ENCODE data around the gene UQCR11.

The UQCR11 gene

DNA sequence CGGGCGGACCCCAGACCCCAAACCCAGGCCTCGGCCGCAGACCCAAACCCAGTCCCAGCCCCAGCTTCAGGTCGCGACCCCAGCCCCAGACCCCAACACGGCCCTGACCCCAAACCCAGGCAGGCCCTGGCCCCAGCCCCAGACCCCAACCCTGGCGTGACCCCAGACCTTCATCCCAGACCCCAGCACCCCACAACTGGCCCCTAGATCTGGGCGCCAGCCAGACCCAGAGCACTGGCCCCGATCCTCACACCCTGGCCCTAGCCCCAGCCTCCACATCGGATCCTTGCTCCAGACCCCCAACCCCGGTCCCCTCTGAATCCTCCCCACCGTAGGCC is 20.1 kb downstream of the UQCR11 start:
- DNase-seq = no peak

DNA sequence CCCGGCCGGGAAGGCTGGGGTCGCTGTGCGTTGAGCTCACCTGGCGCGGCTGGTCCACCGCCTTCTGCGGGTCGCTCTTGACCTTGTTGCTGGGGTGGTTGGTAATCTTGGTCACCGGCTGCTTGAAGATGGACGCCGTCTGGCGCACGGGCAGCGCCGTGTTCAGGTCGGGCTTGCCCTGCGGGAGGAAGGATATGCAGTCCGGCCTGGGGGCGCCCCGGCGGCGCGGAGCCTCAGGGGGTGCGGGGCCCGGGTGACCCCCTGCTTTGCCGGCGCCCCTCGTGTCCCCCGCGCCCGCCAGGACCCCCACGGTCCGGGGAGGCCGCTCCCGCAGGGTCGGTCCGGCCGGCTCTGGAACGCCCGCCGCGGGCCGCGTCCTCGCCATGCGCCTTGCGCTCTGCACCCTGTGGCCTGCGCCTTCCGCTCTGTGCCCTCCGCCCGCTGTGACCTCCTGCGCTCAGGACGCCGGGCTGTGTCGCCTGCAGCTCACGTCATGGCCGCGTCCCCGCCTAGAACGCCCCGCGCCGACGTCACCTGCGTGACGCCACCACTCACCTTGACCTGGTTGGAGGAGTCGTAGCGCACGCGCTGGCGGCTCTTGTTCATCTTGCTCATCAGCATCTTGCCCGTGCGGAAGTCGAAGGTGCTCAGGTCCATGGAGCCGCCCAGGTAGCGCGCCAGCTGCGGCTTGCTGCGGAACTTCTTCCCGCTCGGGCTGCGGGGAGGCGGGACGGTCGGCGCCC is 20.6 kb downstream of the UQCR11 start:
- DNase-seq = no peak

DNA sequence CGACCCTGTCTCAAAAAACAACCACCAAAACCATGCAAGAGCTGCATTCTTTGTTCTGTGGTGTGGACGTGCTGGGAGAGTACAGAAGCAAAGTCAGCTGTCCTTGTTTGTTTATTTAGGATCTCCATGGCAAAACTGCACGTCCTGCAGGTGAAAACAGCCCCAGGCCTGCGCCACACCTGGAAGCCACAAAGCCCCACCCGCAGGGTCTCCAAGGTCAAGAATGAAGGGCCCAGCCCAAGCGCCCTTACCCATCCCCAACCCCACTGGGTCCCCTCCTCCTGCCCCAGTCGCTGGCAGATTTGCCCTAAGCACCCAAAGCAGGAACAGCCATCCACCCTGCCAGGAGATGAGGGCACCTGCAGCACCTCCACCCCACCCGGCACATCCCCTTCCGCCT is 23.1 kb downstream of the UQCR11 start:
- no peak for DNase-seq

DNA sequence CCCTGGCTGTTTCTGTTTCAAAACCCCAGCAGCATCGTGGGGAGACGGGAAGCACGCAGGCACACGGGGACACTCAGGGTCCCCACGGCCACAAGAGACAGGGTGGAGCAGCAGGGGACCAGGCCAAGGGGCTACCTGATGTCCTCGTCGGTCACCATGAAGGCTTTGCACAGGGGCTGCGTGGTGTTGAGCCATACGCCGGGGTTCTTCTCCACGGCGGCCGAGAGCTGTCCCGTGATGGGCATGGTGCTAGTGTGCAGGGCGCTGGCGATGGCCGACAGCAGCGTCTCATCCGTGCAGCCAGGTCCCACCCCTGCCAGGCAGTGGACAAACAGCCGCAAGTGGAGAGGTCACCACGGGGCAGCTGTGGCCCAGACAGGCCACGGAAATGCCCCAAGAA is 24.3 kb downstream of the UQCR11 start:
- DNase-seq = no peak

DNA sequence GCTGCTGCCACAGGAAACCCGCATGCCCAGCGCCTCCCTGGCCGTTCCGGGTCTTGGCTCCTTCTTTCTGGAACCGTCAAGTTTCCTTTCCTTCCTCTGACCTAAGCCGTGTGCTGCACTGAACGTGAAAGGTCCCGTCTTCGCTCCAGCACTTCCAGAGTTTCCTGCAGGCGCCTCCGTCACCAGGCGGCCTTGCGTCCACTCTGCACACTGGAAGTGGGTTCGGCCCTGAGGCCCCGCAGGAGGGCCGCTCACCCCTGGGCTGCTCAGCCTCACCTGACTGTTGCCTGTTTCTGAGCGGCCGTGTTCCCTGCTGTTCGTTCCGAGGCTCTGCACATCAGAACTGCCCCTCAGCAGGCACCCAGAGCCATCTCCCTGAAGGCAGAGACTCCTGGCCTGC is 24.9 kb downstream of the UQCR11 start:
- DNase-seq = no peak

DNA sequence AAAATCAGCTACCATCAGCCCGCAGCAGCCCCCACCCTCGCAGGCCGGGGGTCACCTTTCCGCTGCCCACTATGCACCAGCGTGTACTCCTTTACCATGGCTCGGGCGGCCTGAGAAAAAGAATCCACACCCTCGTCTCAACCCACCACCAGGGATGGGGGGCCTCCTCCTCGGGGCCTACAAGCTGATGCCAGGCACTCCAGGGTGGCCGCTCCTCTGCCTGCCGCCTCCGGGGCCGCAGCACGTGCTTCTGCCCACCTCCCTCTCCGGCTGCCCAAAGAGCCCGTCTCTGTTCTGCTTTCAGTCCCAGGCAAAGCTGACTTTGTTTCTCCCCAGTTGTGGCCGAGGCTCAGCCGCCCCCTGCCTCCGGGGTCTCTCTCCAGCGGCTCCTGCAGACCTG is 26.0 kb downstream of the UQCR11 start:
- no peak for DNase-seq

DNA sequence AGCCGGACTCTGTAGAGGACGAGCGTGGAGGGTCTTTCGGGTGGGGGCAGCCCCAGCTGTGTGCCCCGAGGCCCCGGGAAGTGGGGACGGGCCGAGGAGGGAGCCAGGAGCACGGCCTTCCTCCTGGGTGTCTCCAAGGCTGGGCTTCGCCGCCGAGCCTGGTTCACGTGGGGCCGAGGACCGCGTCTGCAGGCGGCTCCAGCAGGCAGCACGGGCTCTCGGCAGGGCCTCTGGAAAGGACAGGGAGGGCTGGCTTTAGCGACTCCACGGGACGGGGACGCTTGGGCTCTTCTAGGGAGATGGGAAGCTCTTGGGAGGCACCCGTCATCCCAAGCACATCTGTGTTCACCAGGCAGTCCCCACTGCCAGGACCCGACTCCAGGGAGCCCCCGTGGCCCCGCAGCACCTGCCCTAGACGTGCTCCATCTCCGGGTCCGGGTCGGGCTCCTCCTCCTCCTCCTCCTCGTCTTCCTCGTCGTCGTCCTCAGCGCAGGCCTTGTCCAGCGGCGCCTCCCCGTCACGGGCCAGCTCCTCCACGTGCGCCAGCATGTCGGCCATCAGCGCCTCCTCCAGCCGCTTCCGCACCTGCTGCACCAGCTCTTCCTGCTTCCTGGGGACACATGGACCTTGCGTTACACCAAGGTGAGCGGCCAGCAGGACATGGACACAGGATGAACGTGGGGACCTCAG is 27.2 kb downstream of the UQCR11 start:
- DNase-seq = no peak

DNA sequence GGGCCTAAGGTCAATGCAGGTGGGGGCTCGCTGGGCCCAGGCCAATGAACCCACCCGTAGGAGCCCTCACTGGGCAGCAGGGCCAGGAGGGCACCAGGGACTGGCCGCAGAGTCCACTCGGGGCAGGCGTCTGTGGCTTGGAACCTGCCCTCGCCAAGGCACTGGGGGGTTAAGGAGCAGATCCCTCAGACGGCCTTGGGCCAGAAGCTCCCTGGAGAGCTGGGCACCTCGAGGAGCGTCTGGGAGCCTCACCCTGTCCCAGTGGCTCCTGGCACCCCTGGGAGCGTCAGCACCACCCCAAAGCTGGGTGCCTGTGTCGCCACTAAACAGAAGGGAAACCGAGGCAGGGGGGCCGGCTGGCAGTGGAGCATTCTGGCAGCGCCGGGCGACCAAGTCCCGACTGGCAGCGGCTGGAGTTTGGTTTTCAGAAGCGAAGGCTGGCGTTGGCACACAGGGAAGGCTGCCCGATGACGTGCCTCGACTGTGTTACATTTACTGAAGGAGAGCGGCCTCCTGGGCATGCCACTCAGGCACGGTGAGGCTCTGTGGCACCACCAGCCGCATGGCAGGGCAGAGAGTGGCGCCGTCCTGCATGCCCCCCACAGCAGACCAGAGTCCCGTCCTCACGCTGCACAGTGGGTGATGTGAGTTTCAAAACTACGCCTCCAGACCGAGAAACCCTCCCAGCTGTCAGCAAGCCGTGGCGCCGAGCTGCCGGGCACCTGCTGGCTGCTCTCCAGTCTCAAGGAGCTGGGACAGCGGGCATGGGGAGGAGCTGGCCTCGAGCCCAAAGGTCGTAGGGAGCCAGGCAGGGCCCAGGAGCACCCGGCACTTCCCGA is 28.0 kb downstream of the UQCR11 start:
- DNase-seq = no peak

DNA sequence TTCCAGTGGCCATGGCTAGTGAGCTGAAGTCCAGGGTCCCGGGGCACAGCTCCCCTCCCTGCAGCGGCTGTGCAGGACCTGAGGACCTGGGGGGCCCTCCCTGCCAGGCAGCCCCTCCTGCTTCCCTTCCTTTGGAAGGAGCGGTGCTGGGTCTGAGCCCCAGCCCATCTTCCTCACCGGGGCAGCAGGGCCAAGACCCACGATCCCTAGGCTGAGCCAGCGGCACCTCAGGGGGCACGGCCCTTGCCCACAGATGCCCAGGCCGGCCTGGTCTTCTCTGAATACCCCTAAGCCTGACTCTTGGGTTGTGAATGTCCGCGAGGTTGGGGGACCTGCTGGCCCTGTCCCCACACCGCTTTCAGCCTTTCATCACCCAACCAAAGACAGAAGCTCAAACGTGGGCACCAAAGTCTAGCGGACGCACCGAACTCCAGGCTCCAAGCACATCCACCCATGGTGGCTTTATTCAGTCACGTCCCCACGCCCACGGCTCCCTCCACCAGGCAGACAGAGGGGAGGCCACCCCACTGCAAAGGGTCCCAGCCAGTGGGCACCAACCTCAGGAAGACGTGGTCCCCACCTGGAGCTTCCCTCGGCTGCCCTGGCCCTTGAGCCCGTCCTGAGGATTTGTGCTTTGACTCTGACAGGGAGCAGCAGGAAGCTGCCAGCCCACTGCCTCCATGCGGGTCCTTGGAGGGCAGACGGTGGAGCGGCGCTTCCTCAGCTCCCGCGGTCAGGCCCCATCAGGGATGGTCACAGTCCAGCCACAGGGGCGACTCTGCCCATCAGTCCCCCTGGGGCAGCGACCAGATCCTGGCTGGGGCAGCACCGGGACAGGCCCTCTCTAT is 28.8 kb downstream of the UQCR11 start:
- DNase-seq = no peak

DNA sequence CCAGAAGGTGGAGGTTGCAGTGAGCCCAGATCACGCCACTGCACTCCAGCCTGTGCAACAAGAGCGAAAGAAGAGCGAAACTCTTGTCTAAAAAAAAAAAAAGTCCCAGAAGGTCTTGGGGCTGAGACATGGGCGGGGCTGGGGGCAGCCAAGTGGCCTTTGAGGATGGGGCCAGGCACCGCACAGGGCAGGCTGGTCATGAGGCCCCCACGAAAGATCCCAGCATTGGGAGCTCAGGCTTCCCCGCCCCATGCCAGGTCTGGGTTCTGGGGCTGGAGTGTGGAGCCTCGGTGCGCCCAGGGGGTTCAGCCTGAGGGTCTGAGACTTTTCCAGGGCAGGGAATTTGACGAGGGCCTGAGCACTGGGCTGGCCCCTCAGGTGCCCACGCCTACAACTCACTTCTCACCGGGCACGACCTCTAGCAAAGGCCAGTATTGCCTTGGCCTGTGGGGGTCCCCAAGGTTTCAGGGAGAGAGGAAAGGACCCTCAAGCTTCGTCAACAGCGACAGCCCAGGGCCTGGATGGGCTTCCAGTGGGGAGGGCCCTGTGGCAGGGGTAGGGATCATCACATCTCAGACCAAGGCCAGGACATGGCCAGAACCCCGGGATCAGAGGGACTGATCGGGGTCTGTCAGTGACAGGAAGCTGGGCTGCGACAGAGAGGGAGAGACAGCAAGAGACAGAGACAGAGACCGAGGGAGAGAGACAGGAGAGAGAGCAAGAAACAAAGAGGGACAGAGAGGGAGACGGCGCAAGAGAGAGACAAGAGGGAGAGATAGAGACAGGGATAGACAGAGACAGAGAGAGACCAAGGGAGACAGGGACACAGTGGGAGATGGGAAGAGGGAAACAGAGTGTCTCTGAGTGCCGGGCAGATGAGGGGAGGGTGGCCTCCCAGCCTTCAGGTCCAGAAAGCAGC is 29.7 kb downstream of the UQCR11 start:
- DNase-seq = no peak

DNA sequence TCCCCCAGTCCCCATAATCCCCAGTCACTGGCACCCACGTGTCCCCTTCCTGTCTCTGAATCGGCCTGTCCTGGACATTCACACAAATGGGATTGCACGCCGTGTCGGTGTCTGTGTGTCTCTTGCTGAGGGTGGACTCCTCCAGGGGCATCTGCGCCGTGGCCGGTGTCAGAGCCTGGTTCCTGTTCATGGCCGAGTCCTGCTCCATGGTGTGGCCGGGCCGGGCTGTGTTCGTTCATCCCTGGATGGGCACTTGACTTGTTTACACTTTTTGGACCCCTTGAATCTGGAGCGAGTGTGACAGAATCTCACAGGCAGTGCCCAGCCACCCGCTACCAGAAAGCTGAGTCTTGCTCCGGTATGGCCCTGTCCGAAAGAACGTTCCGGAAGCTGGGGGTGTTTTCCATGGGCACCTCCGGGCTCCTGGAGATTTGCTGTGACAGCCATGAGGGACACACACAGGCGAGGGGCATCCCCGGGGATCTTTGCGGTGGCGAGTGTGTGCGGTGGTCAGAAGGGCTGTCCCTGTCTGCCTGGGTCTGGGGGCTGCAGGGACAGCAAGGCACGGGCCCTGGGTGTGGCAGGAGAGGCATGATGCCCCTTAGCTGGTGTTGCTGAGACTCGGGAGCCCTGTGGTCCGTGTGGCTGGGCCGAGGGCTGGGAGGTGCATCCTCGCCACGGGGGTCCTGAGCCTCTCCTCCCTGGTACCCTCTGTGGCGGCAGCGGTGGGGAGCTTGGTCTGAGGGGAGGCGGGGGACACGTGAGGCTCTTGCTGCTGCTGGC is 30.7 kb downstream of the UQCR11 start:
- DNase-seq = no peak

DNA sequence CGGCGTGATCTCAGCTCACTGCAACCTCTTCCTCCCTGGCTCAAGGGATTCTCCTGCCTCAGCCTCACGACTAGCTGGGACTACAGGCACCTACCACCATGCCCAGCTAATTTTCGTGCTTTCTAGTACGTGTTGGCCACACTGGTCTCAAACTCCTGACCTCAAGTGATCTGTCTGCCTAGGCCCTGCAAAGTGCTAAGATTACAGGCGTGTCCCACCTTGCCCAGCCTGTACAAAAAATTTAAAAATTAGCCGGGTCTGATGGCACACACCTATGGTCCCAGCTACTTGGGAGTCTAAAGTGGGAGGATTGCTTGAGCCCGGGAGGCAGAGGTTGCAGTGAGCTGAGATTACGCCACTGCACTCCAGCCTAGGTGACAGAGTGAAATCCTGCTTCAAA is 32.5 kb downstream of the UQCR11 start:
- no peak for DNase-seq

DNA sequence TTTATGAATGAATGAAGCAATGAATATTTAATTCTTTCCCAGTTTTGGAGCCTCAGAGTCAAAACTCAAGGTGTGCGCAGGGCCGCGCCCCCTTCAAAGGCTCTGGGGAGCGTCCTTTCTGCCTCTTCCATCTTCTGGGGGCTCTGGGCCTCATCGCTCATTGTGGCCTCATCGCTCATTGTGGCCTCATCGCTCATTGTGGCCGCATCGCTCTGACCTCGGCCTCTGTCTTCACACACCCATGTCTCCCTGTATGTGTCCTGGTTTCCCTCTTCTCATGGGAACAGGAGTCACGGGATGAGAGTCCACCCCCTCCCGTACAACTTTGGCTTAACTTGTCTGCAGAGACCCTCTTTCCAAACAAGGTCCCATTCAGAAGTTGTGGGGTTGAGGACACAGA is 33.9 kb downstream of the UQCR11 start:
- no peak for DNase-seq

DNA sequence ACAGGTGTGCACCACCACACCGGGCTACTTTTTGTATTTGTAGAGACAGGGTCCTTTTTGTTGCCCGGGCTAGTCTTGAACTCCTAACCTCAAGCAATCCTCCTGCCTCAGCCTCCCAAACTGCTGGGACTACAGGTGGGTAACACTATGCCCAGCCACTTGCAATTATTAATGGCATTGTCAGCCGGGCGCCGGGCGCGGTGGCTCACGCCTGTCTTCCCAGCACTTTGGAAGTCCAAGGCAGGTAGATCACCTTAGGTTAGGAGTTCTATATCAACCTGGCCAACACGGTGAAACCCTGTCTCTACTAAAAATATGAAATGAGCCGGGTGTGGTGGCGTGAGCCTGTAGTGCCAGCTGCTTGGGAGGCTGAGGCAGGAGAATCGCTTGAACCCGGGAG is 34.4 kb downstream of the UQCR11 start:
- DNase-seq = no peak

DNA sequence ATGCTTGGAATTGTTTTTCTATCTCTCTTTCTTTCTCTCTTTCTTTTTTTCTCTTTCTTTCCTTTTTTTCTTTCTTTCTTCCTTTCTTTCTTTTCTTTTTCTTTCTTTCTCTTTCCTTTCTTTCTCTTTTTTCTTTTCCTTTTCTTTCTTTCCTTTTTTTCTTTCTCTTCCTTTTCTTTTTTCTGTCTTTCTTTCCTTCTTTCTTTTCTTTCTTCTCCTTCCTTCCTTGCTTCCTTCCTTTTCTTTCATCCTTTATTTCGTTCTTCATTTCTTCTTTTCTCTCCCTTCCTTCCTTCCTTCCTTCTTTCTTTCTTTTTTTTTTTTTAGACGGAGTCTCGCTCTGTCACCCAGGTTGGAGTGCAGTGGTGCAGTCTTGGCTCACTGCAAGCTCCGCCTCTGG is 35.3 kb downstream of the UQCR11 start:
- DNase-seq = no peak

DNA sequence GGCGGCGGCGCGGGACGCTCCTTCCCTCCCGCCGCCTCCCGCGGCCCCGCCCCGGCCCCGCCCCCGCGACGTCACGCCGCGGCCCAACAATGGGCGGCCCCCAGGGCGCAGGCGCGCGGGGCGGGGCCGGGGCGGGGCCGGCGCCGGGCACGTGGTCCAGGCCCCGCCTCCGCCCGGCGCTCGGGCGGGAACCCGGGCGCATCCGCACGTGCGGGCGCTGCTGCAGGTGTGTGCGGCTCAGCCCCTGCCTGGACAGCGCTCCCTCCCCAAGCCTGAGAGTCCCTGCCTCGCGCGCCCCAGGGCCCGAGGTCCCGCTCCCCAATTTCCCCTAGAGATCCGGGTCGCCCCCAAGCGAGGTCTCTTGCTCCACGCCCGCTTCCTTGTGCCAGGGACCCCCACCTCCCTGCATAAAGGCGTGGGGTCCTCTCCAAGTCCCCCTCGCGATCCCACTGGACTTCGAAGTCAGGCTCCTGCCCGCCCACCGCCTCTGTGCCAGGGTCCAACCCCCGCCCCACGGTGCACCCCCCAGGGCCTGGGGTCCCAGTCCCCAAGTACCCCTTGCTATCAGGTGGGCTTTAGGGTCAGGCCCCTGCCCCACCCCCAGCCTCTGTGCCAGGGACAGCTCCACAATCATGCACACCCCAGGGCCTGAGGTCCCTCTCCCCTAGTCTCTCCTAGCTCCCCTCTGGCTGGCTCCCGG is 36.8 kb downstream of the UQCR11 start, which contains the start of gene MEX3D:
Gene MEX3D, minus strand, starts transcription at position 6 of the 700 bp plus-strand sequence. CDS start 267 bp downstream, outside the sequence.
- peak; percentile 79 for DNase-seq

DNA sequence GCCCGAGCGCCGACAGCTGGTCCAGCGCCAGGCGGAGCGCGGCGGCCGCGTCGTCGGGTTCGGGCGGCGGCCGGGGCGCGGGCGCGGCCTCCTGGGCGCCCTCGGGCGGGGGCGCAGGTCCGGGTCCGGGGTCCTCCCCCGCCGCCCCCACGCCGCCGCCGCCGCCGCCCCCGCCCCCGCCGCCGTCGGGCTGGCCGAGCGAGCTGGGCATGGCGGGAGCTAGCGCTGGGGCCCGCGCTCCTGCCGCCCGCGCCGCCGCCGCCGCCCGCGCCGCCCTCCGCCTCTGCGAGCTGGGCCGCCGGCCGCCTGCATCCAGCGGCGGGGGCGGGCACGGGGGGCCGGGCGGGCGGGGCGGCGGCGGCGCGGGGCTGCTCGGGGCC is 37.4 kb downstream of the UQCR11 start:
- no peak for DNase-seq

DNA sequence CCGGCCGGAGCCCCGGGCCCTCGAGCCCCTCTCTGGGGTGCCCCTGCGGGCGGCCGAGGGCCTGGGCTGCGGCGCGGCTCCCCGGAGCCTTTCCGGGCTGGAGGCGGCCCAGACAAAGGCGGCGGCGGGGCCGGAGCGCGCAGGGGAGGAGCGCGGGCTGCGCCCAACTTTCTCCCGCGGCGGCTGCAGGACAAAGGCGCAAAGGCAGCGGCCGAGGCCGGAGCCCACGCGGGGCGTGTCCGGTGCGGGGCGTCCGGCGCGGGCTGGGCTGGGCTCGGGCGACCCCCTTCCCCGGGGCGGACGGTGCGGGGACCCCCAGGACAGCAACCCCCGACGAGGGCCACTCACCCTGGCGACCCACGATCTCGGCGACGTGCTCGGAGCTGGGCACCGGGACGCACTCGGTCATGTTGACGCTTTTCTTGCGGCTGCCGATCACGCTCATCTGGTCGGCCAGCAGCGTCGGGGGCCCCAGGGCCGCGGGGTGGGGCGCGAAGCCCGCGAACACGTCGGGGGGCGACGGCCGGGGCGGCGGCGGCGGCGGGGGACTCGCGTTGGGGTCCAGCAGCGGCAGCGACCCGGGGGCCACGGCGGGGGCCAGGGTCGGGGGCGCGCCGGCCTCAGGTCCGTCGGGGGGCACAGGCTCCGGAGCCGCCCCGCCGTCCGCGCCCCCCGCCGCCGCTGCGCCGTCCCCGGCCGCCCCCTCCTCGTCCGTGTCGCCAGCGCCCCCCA is 38.0 kb downstream of the UQCR11 start:
- no peak for DNase-seq

DNA sequence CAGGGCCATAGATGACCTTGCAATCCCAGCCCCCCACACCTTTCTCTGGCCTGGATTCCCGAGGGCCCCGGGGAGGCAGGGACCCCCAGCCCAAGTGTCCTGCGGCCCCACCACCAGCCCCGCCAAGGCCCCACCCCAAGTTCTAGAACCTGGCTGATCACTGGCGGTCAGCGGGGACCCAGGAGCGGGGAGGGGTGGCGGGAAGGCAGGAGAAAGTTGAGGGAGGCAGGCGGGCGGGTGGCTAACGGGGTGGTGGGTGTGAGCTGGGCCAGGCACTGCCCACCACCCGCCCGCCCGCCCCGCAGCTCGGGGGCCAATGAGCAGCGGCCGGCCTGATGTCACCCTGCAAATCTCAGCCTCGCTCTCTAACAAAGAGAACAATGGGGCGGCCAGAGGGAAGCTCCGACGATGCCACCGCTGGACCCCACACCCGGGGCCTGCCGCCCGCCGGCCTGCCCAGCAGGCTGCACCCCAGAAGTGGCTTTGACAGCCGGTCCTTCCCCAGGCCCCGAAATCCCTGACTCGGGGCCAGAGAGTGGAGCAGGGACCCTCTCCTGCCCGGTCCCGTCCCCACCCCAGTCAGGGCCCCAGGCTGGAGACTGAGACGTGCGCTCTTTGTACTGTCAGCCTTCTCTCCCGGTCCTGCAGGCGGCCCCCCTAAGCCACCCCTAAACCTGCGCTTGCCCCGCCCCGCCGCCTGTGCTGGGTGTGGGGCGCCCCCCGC is 38.7 kb downstream of the UQCR11 start:
- no peak for DNase-seq

All from activated naive CD4-positive, alpha-beta T cell treated with Interleukin-2 at 50 U/mL for 16 hours (primary cell).